K562 (cell line): ENCODE data around the gene TXNIP. TPM values are rescaled to one million over a fixed set of nuclear protein-coding genes. Genes with fewer than 3 reads are reported as not detected.

Source experiments
- polyA plus RNA-seq, 8 experiments: library from polyadenylated mRNA; depleted of rRNA in 4 of 8; stranded (reverse) in 5 of 8; unstranded in 3 of 8; fragments of >200 nt; fragmentation: Nextera tagmentation in 2 of 8; fragmentation: Illumina TruSeq in 1 of 8; extraction: Ambion mirVana in 2 of 8; extraction: Trizol in 1 of 8; gene quantifications; 2 replicates each; pipeline versions ENCODE4 v1.2.1 to v1.2.3, GENCODE V29; 2011 to 2014; ENCODE audit warnings: inconsistent platforms in 1 of 8, missing spikeins in 1 of 8
- total RNA-seq, 7 experiments: library from RNA; depleted of rRNA in 6 of 7; stranded (reverse); fragments of >200 nt in 6 of 7; fragmentation: Illumina TruSeq in 2 of 7; extraction: Trizol in 2 of 7; gene quantifications; 2 replicates each; pipeline versions ENCODE4 v1.2.1 to v1.2.3, GENCODE V29; 2011 to 2021; ENCODE audit warnings: low replicate concordance in 1 of 7

The TXNIP gene
- total and polyA plus RNA-seq, 9 of the 15 experiments (the other 6 are each of a cell fraction or from before 2014, with no cell fraction given), result 120 to 499 (median 257) TPM

Other genes starting within 250 kb of the TXNIP start
Only the 7 nearest of the 14 such genes appear.
- 0.05 TPM in 1 of 2 replicates, not detected in the other for gene ITGA10, start 86.5 kb downstream of the TXNIP start, total RNA-seq (2014; rRNA removed)
- 0.11 and 0.35 TPM in 2 replicates for gene ITGA10, start 86.5 kb downstream of the TXNIP start, total RNA-seq (2014; rRNA removed; fragmentation: Illumina TruSeq; extraction: Trizol)
- 0.08 and 0.14 TPM in 2 replicates for gene ITGA10, start 86.5 kb downstream of the TXNIP start, total RNA-seq (2015; rRNA removed; fragmentation: Illumina TruSeq; extraction: Trizol)
- gene ITGA10, start 86.5 kb downstream of the TXNIP start, total RNA-seq (2021), result 0.09 and 0.20 TPM in 2 replicates
- gene ITGA10, start 86.5 kb downstream of the TXNIP start, polyA plus RNA-seq (2011; rRNA removed), result 0.14 and 0.26 TPM in 2 replicates
- gene ITGA10, start 86.5 kb downstream of the TXNIP start, polyA plus RNA-seq (2014; fragmentation: Illumina TruSeq; extraction: Trizol), result 0.06 and 0.09 TPM in 2 replicates
- under 1 TPM; 0.08 TPM for gene ITGA10, start 86.5 kb downstream of the TXNIP start, polyA plus RNA-seq (2014; fragmentation: Nextera tagmentation; extraction: Ambion mirVana)
- gene ITGA10, start 86.5 kb downstream of the TXNIP start, polyA plus RNA-seq (2014; rRNA removed), result 0.01 and 0.65 TPM in 2 replicates
- gene PEX11B, start 77.9 kb downstream of the TXNIP start, total RNA-seq (2014; rRNA removed), result 13.2 and 18.8 TPM in 2 replicates
- gene PEX11B, start 77.9 kb downstream of the TXNIP start, total RNA-seq (2014; rRNA removed; fragmentation: Illumina TruSeq; extraction: Trizol), result 16.9 and 18.1 TPM in 2 replicates
- 18.5 and 18.6 TPM in 2 replicates for gene PEX11B, start 77.9 kb downstream of the TXNIP start, total RNA-seq (2015; rRNA removed; fragmentation: Illumina TruSeq; extraction: Trizol)
- 18.9 and 21.2 TPM in 2 replicates for gene PEX11B, start 77.9 kb downstream of the TXNIP start, total RNA-seq (2021)
- gene PEX11B, start 77.9 kb downstream of the TXNIP start, polyA plus RNA-seq (2011; rRNA removed), result 60.0 and 60.3 TPM in 2 replicates
- 24.6 and 26.3 TPM in 2 replicates for gene PEX11B, start 77.9 kb downstream of the TXNIP start, polyA plus RNA-seq (2014; fragmentation: Illumina TruSeq; extraction: Trizol)
- 10 to 100 TPM; 42.3 to 52.7 TPM for gene PEX11B, start 77.9 kb downstream of the TXNIP start, polyA plus RNA-seq (2014; fragmentation: Nextera tagmentation; extraction: Ambion mirVana)
- gene PEX11B, start 77.9 kb downstream of the TXNIP start, polyA plus RNA-seq (2014; rRNA removed), result 21.7 and 23.4 TPM in 2 replicates
- 235 and 257 TPM in 2 replicates for gene RBM8A, start 69.1 kb downstream of the TXNIP start, total RNA-seq (2014; rRNA removed)
- gene RBM8A, start 69.1 kb downstream of the TXNIP start, total RNA-seq (2014; rRNA removed; fragmentation: Illumina TruSeq; extraction: Trizol), result 228 and 266 TPM in 2 replicates
- 283 and 291 TPM in 2 replicates for gene RBM8A, start 69.1 kb downstream of the TXNIP start, total RNA-seq (2015; rRNA removed; fragmentation: Illumina TruSeq; extraction: Trizol)
- gene RBM8A, start 69.1 kb downstream of the TXNIP start, total RNA-seq (2021), result 206 and 215 TPM in 2 replicates
- 152 and 225 TPM in 2 replicates for gene RBM8A, start 69.1 kb downstream of the TXNIP start, polyA plus RNA-seq (2011; rRNA removed)
- 240 and 324 TPM in 2 replicates for gene RBM8A, start 69.1 kb downstream of the TXNIP start, polyA plus RNA-seq (2014; fragmentation: Illumina TruSeq; extraction: Trizol)
- gene RBM8A, start 69.1 kb downstream of the TXNIP start, polyA plus RNA-seq (2014; fragmentation: Nextera tagmentation; extraction: Ambion mirVana), result 1,000 to 10,000 TPM in 1 of 2 experiments, 100 to 1,000 TPM in 1; 763 to 1,035 TPM
- gene RBM8A, start 69.1 kb downstream of the TXNIP start, polyA plus RNA-seq (2014; rRNA removed), result 301 and 311 TPM in 2 replicates
- 7.4 and 10.7 TPM in 2 replicates for gene LIX1L, start 38.6 kb downstream of the TXNIP start, total RNA-seq (2014; rRNA removed)
- 10.0 and 11.0 TPM in 2 replicates for gene LIX1L, start 38.6 kb downstream of the TXNIP start, total RNA-seq (2014; rRNA removed; fragmentation: Illumina TruSeq; extraction: Trizol)
- 11.7 and 12.9 TPM in 2 replicates for gene LIX1L, start 38.6 kb downstream of the TXNIP start, total RNA-seq (2015; rRNA removed; fragmentation: Illumina TruSeq; extraction: Trizol)
- gene LIX1L, start 38.6 kb downstream of the TXNIP start, total RNA-seq (2021), result 15.7 and 16.4 TPM in 2 replicates
- 20.6 and 26.5 TPM in 2 replicates for gene LIX1L, start 38.6 kb downstream of the TXNIP start, polyA plus RNA-seq (2011; rRNA removed)
- 10.5 and 12.5 TPM in 2 replicates for gene LIX1L, start 38.6 kb downstream of the TXNIP start, polyA plus RNA-seq (2014; fragmentation: Illumina TruSeq; extraction: Trizol)
- gene LIX1L, start 38.6 kb downstream of the TXNIP start, polyA plus RNA-seq (2014; fragmentation: Nextera tagmentation; extraction: Ambion mirVana), result 1 to 10 TPM; 4.6 to 9.2 TPM
- gene LIX1L, start 38.6 kb downstream of the TXNIP start, polyA plus RNA-seq (2014; rRNA removed), result 13.5 and 16.1 TPM in 2 replicates
- 0.41 and 0.86 TPM in 2 replicates for gene ANKRD34A, start 32.0 kb downstream of the TXNIP start, total RNA-seq (2014; rRNA removed)
- gene ANKRD34A, start 32.0 kb downstream of the TXNIP start, total RNA-seq (2014; rRNA removed; fragmentation: Illumina TruSeq; extraction: Trizol), result 0.18 and 0.38 TPM in 2 replicates
- gene ANKRD34A, start 32.0 kb downstream of the TXNIP start, total RNA-seq (2015; rRNA removed; fragmentation: Illumina TruSeq; extraction: Trizol), result 0.43 and 0.45 TPM in 2 replicates
- gene ANKRD34A, start 32.0 kb downstream of the TXNIP start, total RNA-seq (2021), result 0.89 and 1.6 TPM in 2 replicates
- gene ANKRD34A, start 32.0 kb downstream of the TXNIP start, polyA plus RNA-seq (2011; rRNA removed), result 0.81 and 1.0 TPM in 2 replicates
- 0.80 and 0.91 TPM in 2 replicates for gene ANKRD34A, start 32.0 kb downstream of the TXNIP start, polyA plus RNA-seq (2014; fragmentation: Illumina TruSeq; extraction: Trizol)
- under 1 TPM; 0.06 to 0.07 TPM for gene ANKRD34A, start 32.0 kb downstream of the TXNIP start, polyA plus RNA-seq (2014; fragmentation: Nextera tagmentation; extraction: Ambion mirVana)
- gene ANKRD34A, start 32.0 kb downstream of the TXNIP start, polyA plus RNA-seq (2014; rRNA removed), result 0.64 and 0.81 TPM in 2 replicates
- gene POLR3GL, start 31.9 kb downstream of the TXNIP start, total RNA-seq (2014; rRNA removed), result 28.5 and 29.6 TPM in 2 replicates
- 38.6 and 48.4 TPM in 2 replicates for gene POLR3GL, start 31.9 kb downstream of the TXNIP start, total RNA-seq (2014; rRNA removed; fragmentation: Illumina TruSeq; extraction: Trizol)
- gene POLR3GL, start 31.9 kb downstream of the TXNIP start, total RNA-seq (2015; rRNA removed; fragmentation: Illumina TruSeq; extraction: Trizol), result 35.2 and 38.2 TPM in 2 replicates
- 17.3 and 21.1 TPM in 2 replicates for gene POLR3GL, start 31.9 kb downstream of the TXNIP start, total RNA-seq (2021)
- 31.0 and 39.4 TPM in 2 replicates for gene POLR3GL, start 31.9 kb downstream of the TXNIP start, polyA plus RNA-seq (2011; rRNA removed)
- 47.6 and 47.9 TPM in 2 replicates for gene POLR3GL, start 31.9 kb downstream of the TXNIP start, polyA plus RNA-seq (2014; fragmentation: Illumina TruSeq; extraction: Trizol)
- gene POLR3GL, start 31.9 kb downstream of the TXNIP start, polyA plus RNA-seq (2014; fragmentation: Nextera tagmentation; extraction: Ambion mirVana), result 10 to 100 TPM; 14.6 to 21.7 TPM
- 36.1 and 48.4 TPM in 2 replicates for gene POLR3GL, start 31.9 kb downstream of the TXNIP start, polyA plus RNA-seq (2014; rRNA removed)
- 1.1 and 2.5 TPM in 2 replicates for gene HJV, start 25.2 kb upstream of the TXNIP start, total RNA-seq (2014; rRNA removed)
- 2.1 and 3.3 TPM in 2 replicates for gene HJV, start 25.2 kb upstream of the TXNIP start, total RNA-seq (2014; rRNA removed; fragmentation: Illumina TruSeq; extraction: Trizol)
- gene HJV, start 25.2 kb upstream of the TXNIP start, total RNA-seq (2015; rRNA removed; fragmentation: Illumina TruSeq; extraction: Trizol), result 1.9 and 2.9 TPM in 2 replicates
- 2.1 and 2.9 TPM in 2 replicates for gene HJV, start 25.2 kb upstream of the TXNIP start, total RNA-seq (2021)
- 3.2 and 6.6 TPM in 2 replicates for gene HJV, start 25.2 kb upstream of the TXNIP start, polyA plus RNA-seq (2011; rRNA removed)
- gene HJV, start 25.2 kb upstream of the TXNIP start, polyA plus RNA-seq (2014; fragmentation: Illumina TruSeq; extraction: Trizol), result 2.7 and 3.0 TPM in 2 replicates
- gene HJV, start 25.2 kb upstream of the TXNIP start, polyA plus RNA-seq (2014; fragmentation: Nextera tagmentation; extraction: Ambion mirVana), result 1 to 10 TPM; 1.0 to 1.3 TPM
- gene HJV, start 25.2 kb upstream of the TXNIP start, polyA plus RNA-seq (2014; rRNA removed), result 2.4 and 5.5 TPM in 2 replicates